D721Med (cell line): ENCODE measurements around the gene IKZF4.
"Not testable (repeated sequence)": the region's sequence is repeated elsewhere in the genome, so short reads cannot be mapped to it uniquely, and the experiment has no call there.

ENCODE experiments used
- DNase-seq: peaks from one replicate; pipeline ENCODE4 v3.0.0; 2011; ENCODE audit warnings: low spot score; ENCODE audit not compliant: insufficient read length
- FAIRE-seq: peaks from 2 replicates; lab custom pipeline; 2011; peaks lifted over from hg19 to GRCh38; lab: Jason Lieb, UNC
- TF ChIP-seq, protein P1 (sequence below): IDR thresholded peaks from 2 replicates; pipeline ENCODE4 v1.5.1; 2012; ENCODE audit warnings: mild to moderate bottlenecking, control low read depth; ENCODE audit not compliant: insufficient read depth; ENCODE audit errors: missing control alignments

The IKZF4 gene

DNA sequence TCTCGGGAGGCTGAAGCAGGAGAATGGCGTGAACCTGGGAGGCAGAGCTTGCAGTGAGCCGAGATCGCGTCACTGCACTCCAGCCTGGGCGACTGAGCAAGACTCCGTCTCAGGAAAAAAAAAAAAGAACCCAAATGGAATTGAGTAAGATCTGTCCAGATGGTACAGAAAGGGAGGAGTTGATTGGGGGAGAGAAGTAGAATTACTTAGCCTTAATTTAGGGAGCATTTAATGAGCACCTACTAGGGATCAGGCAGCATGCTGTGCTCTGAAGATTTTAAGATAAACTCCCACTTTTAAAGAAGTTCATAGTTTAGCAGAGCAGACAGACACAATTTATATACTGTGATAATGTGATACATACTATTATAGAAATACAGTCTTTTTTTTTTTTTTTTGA is 42.5 kb upstream of the IKZF4 start:
- TF ChIP-seq, protein P1, sequence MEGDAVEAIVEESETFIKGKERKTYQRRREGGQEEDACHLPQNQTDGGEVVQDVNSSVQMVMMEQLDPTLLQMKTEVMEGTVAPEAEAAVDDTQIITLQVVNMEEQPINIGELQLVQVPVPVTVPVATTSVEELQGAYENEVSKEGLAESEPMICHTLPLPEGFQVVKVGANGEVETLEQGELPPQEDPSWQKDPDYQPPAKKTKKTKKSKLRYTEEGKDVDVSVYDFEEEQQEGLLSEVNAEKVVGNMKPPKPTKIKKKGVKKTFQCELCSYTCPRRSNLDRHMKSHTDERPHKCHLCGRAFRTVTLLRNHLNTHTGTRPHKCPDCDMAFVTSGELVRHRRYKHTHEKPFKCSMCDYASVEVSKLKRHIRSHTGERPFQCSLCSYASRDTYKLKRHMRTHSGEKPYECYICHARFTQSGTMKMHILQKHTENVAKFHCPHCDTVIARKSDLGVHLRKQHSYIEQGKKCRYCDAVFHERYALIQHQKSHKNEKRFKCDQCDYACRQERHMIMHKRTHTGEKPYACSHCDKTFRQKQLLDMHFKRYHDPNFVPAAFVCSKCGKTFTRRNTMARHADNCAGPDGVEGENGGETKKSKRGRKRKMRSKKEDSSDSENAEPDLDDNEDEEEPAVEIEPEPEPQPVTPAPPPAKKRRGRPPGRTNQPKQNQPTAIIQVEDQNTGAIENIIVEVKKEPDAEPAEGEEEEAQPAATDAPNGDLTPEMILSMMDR = no peak
- no peak for DNase-seq
- FAIRE-seq = no peak

DNA sequence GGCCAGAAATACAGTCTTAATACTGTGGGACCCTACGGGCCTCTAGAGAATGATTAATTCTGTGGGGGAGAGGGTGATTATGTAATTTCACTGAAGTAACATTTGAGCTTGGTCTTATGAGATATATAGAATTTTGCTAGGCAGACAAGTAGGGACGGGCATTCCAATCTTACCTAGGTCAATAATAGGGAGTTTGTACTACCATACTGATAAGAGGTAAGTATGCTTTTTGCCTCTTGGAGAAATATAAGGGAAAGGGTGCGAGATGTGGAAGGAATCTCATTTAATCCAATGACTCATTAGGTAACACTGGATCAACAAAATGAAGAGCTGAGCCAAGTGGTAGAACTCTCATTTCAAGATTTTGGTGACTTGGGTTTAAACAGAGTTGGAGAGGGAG is 41.8 kb upstream of the IKZF4 start:
- TF ChIP-seq, protein P1 = no peak
- DNase-seq = no peak
- no peak for FAIRE-seq

DNA sequence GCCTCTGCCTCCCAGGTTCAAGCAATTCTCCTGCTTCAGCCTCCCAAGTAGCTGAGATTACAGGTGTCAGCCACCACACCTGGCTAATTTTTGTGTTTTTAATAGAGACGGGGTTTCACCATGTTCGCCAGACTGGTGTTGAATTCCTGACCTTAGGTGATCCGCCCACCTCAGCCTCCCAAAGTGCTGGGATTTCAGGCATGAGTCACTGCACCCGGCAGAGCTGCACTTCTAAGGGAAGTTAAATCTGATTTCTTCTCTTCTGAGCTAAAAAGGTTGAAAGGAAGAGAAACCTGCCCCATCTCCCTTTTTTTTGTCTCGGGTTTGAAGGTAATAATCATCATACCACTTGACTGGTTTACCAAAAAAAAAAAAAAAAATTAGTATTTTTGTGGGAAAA is 39.0 kb upstream of the IKZF4 start:
- not testable (repeated sequence) for DNase-seq, FAIRE-seq

DNA sequence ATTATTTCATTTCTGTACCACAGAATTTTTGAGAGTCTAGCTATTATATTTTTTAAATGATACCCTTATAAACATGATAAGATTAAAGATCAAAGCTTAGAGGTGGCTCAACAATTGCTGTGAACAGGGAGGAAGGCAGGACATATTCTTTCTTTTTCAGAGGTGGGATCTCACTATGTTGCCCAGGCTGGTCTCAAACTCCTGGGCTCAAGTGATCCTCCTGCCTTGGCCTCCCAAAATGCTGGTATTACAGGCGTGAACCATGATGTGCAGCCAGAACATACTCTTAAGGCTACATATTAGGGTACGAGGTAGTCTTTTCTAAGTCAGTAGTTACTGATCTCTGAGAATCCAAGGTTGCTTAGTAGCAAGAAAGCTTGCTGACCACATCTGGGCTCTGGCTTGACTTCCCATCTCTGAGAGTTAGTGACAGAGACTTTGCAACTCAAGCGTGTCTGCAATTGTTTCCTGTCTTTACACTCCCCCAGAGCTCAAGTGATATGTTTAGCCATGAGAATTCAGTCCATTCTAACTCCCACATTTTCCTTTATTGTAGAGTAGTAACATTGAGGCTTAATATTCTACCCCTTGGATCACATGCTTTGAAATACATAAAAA is 38.4 kb upstream of the IKZF4 start:
- no peak for DNase-seq
- TF ChIP-seq, protein P1 = no peak
- FAIRE-seq = no peak

DNA sequence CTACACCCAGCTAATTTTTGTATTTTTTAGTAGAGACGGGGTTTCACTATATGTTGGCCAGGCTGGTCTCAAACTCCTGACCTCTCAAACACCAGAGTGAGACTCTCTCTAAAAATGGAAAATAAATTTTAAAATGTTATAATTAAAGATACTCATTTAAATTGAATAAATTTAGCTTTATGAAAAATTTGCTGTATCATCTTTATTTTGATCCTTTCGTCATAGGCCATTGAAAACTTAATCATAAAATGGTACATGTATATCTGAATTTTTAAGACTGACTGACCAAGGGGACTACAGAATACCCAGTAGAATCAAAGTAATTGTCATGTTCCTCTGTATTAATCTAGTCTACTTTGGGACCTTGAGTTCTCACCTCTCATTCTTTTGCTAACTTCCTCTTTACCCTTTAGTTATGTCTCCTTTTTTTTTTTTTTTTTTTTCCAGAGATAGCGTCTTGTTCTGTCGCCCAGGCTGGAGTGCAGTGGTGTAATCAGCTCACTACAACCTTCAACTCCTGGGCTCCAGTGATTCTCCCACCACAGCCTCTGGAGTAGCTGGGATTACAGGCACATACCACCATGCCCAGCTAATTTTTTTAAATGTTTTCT is 37.5 kb upstream of the IKZF4 start:
- TF ChIP-seq, protein P1 = no peak
- DNase-seq (no peak), FAIRE-seq (no peak)

DNA sequence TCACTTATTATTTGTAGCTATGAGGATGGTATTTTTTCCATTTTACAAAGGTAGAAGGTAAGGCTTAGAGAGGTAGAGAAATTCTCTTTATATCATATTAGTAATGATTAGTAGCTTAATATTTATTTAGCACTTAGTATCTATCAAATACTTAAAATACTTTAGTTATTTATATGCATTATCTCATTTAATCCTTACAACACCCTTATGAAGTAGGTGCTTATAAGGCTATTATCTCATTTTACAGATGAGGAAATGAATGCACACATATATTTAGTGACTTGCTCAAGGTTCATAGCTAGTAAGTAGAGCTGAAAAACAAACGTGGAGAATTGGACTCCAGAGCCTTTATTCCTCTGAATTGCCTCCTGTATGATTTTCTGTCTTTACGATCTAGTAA is 36.0 kb upstream of the IKZF4 start:
- no peak for FAIRE-seq
- no peak for DNase-seq
- TF ChIP-seq, protein P1 = no peak

DNA sequence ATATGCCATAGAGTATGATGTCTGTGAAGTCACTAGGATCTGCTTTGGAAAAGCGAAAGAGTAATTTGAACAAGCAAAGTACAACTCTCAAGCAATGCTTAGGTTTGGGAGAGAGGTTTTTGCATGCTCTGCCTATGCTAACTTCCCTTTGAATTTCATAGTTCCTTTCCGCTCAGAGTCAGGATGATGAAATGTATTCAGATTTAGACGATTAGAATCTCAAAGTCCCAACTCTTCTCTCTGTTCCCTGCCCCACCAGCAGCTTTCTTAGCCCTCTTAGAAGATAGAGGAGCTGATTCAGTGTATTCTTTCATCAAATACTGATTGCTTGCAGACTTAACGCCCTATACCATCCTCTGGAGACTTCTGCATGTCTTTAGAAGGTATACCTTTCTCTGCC is 35.5 kb upstream of the IKZF4 start:
- TF ChIP-seq, protein P1 = no peak
- DNase-seq = no peak
- FAIRE-seq = no peak

DNA sequence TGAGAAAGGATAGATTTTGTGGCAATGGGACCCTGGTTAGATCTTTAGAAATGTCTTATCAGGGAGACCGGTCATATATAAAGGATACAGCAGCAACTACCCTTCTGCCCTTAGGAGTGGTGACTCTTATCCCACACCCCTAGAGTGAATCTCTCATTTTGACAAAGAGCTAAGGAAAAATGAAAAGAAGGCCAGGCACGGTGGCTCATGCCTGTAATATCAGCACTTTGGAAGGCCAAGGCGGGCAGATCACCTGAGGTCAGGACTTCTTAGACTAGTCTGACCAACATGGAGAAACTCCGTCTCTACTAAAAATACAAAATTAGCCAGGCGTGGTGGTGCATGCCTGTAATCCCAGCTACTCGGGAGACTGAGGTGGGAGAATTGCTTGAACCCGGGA is 34.9 kb upstream of the IKZF4 start:
- not testable (repeated sequence) for DNase-seq, FAIRE-seq
